ENCODE data around the gene LBR.
"Not testable (repeated sequence)": the region's sequence is repeated elsewhere in the genome, so short reads cannot be mapped to it uniquely, and the experiment has no call there.

LBR gene

GRCh38 chr1:225427235-225428067 lies at the start of gene LBR:
Gene LBR (minus strand): TSS chr1:225428038. CDS start chr1:225424075, 3,963 bp downstream.
- DNase-seq: no peak

GRCh38 chr1:225477296-225477911 lies 49.6 kb upstream of the LBR start:
- no peak for DNase-seq

GRCh38 chr1:225476538-225476988 lies 48.7 kb upstream of the LBR start:
- DNase-seq: no peak

GRCh38 chr1:225476100-225476511 lies 48.3 kb upstream of the LBR start:
- no peak for DNase-seq

- DNase-seq: peak; percentile 68
These were observed 47.4 kb upstream of the LBR start for GRCh38 chr1:225474986-225475820.

GRCh38 chr1:225474439-225474985 lies 46.7 kb upstream of the LBR start:
- no peak for DNase-seq

GRCh38 chr1:225473676-225474438 lies 46.0 kb upstream of the LBR start:
- not testable (repeated sequence) for DNase-seq

- not testable (repeated sequence) for DNase-seq
These were observed 45.4 kb upstream of the LBR start for GRCh38 chr1:225473266-225473665.

- no peak for DNase-seq
These were observed 43.8 kb upstream of the LBR start for GRCh38 chr1:225471453-225472301.

GRCh38 chr1:225471109-225471452 lies 43.2 kb upstream of the LBR start:
- DNase-seq: no peak

- no peak for DNase-seq
These were observed 42.6 kb upstream of the LBR start for GRCh38 chr1:225470211-225471108.

GRCh38 chr1:225469051-225469450 lies 41.2 kb upstream of the LBR start:
- no peak for DNase-seq

GRCh38 chr1:225468270-225469020 lies 40.6 kb upstream of the LBR start:
- DNase-seq: no peak

GRCh38 chr1:225467193-225468020 lies 39.6 kb upstream of the LBR start:
- no peak for DNase-seq

- no peak for DNase-seq
These were observed 39.0 kb upstream of the LBR start for GRCh38 chr1:225466848-225467192.

GRCh38 chr1:225465793-225466517 lies 38.1 kb upstream of the LBR start:
- DNase-seq: no peak

GRCh38 chr1:225464851-225465792 lies 37.3 kb upstream of the LBR start:
- peak; percentile 16 for DNase-seq

Measured in NCI-H345 (cell line).